ENCODE results near the gene COX4I1. TPM values are rescaled to one million over a fixed set of nuclear protein-coding genes. Genes with fewer than 3 reads are reported as not detected.

COX4I1 gene
- polyA plus RNA-seq, 3 donors, result 985 to 1,312 (median 1,132) TPM

DNA sequence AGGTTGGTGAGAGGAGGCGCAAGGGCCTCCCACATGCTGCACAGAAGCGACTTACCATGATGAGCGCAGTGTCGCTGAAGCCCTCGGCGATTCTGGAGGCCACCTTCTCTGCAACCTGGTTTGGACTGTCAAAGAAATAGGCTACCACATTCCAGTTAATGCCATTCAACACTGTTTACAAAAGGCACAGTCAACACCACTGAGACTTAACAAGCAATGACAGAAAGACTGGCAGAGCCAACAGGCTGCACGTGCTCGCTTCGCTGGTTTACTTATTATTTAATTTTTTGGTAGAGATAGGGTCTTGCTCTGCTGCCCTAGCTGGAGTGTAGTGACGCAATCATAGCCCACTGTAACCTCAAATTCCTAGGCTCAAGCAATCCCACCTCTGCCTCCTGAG lies 18.3 kb upstream of the COX4I1 start:
- H3K36me3 ChIP-seq (replicated peaks in 1 of 2; ENCODE audit: control insufficient read depth in 1 of 2, insufficient read depth in 2 of 2, low read length in 2 of 2), result peaks cover 76 to 94% of the 10 kb centered on the region in 2 donors
- H3K27ac ChIP-seq (ENCODE audit: low read depth in 1 of 2, low read length in 2 of 2), result no peak overlapping the region
- H3K79me2 ChIP-seq (ENCODE audit: insufficient read depth, low read length), result no peaks in the 10 kb centered on the region
- Mint-ChIP-seq H3K4me3 (no peak overlapping the region), H3K9me3 (no peaks in the 10 kb centered on the region), H3K27ac (no peak overlapping the region), H3K27me3 (ENCODE audit: low read depth in 3 of 3) (peaks cover 0 to 1% (median 0%) of the 10 kb centered on the region in 3 donors), H3K4me1 (peaks cover 9% of the 10 kb centered on the region), H3K36me3 (peaks cover 74 to 94% of the 10 kb centered on the region in 2 donors)
- no peaks in the 10 kb centered on the region for H3K4me1 ChIP-seq (ENCODE audit: control insufficient read depth in 1 of 2, insufficient read depth in 2 of 2, low read length in 2 of 2)
- no peak overlapping the region for H2AFZ ChIP-seq (ENCODE audit: insufficient read depth, low read depth, low read length, poor library complexity, severe bottlenecking)
- no peak overlapping the region for H3K4me3 ChIP-seq (replicated peaks in 1 of 3; ENCODE audit: low read depth in 2 of 3, low read length in 3 of 3)
- H3K27me3 ChIP-seq (ENCODE audit: control insufficient read depth in 2 of 2, insufficient read depth in 2 of 2, low read length in 2 of 2), result no peaks in the 10 kb centered on the region
- no peak overlapping the region for H3K4me2 ChIP-seq (replicated peaks; ENCODE audit: extremely low read depth, low read length, poor library complexity, severe bottlenecking)
- no peaks in the 10 kb centered on the region for H3K9me3 ChIP-seq (replicated peaks in 1 of 2; ENCODE audit: control insufficient read depth in 1 of 2, insufficient read depth in 1 of 2, low read length in 2 of 2)
- intact Hi-C loops (cut with micrococcal nuclease), result no loop called here
- TF ChIP-seq, protein P1, sequence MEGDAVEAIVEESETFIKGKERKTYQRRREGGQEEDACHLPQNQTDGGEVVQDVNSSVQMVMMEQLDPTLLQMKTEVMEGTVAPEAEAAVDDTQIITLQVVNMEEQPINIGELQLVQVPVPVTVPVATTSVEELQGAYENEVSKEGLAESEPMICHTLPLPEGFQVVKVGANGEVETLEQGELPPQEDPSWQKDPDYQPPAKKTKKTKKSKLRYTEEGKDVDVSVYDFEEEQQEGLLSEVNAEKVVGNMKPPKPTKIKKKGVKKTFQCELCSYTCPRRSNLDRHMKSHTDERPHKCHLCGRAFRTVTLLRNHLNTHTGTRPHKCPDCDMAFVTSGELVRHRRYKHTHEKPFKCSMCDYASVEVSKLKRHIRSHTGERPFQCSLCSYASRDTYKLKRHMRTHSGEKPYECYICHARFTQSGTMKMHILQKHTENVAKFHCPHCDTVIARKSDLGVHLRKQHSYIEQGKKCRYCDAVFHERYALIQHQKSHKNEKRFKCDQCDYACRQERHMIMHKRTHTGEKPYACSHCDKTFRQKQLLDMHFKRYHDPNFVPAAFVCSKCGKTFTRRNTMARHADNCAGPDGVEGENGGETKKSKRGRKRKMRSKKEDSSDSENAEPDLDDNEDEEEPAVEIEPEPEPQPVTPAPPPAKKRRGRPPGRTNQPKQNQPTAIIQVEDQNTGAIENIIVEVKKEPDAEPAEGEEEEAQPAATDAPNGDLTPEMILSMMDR (IDR thresholded peaks at IDR 0.05), result no peak
- H4K20me1 ChIP-seq (ENCODE audit: insufficient read depth, low read length), result peaks cover 37% of the 10 kb centered on the region
- no peak overlapping the region for H3K9ac ChIP-seq (ENCODE audit: insufficient read depth, low read length, poor library complexity, severe bottlenecking)
- WGBS (ENCODE audit: insufficient coverage), result 98% methylated on average over 6 of the region's 10 CpGs
- no peak for DNase-seq

DNA sequence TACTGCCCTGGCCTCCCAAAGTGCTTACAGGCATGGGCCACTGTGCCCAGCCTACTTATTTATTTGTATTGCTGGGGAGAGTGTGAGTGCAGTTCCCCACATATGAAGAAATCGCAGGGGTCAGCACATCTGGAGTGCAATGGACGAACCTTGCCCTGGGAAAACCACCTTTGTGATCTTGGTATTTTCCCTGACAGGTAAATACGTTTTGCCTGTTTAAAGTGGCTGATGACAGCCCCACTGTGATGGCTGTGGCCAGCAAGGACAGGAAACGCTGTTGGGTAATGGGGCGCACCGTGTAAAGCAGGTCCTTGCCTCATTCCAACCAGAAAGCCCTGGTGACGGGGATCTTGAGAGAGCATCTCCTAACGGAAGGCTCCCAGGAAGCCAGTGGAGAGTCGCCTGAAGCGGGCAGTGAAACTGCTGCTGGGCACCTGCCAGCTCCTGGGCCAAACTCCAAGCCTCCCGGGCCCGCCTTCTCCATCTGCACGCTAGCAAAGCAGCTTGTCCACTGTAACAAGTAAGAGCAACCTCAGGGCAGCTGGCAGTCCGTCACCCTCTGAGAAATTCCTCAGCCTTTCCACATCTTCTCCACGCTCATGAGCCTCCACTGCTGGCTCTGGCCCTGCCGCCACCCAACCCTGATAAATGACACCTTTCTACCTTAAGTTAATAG lies 17.7 kb upstream of the COX4I1 start:
- H3K27ac Mint-ChIP-seq, result peak overlapping the region in 2 of 7 donors; percentile 33 to 57

More for the DNA sequence above, 17.7 kb upstream of the COX4I1 start:
- Histone ChIP-seq H3K36me3 (replicated peaks in 1 of 2; ENCODE audit: control insufficient read depth in 1 of 2, insufficient read depth in 2 of 2, low read length in 2 of 2) (peaks cover 82 to 94% of the 10 kb centered on the region in 2 donors), H3K4me3 (replicated peaks in 1 of 3; ENCODE audit: low read depth in 2 of 3, low read length in 3 of 3) (no peak overlapping the region), H3K79me2 (ENCODE audit: insufficient read depth, low read length) (peaks cover 5% of the 10 kb centered on the region), H3K4me1 (ENCODE audit: control insufficient read depth in 1 of 2, insufficient read depth in 2 of 2, low read length in 2 of 2) (no peaks in the 10 kb centered on the region), H3K27me3 (ENCODE audit: control insufficient read depth in 2 of 2, insufficient read depth in 2 of 2, low read length in 2 of 2) (no peaks in the 10 kb centered on the region), H3K9me3 (replicated peaks in 1 of 2; ENCODE audit: control insufficient read depth in 1 of 2, insufficient read depth in 1 of 2, low read length in 2 of 2) (no peaks in the 10 kb centered on the region), H3K27ac (ENCODE audit: low read depth in 1 of 2, low read length in 2 of 2) (no peak overlapping the region), H4K20me1 (ENCODE audit: insufficient read depth, low read length) (peaks cover 44% of the 10 kb centered on the region), H3K9ac (ENCODE audit: insufficient read depth, low read length, poor library complexity, severe bottlenecking) (no peak overlapping the region), H2AFZ (ENCODE audit: insufficient read depth, low read depth, low read length, poor library complexity, severe bottlenecking) (no peak overlapping the region), H3K4me2 (replicated peaks; ENCODE audit: extremely low read depth, low read length, poor library complexity, severe bottlenecking) (no peak overlapping the region)
- no peaks in the 10 kb centered on the region for H3K9me3 Mint-ChIP-seq
- intact Hi-C loops (cut with micrococcal nuclease), result no loop called here
- TF ChIP-seq, protein P1 (IDR thresholded peaks at IDR 0.05), result no peak
- peaks cover 0 to 1% (median 0%) of the 10 kb centered on the region in 3 donors for H3K27me3 Mint-ChIP-seq (ENCODE audit: low read depth in 3 of 3)
- no peak for DNase-seq
- H3K4me3 Mint-ChIP-seq, result no peak overlapping the region
- WGBS (ENCODE audit: insufficient coverage), result 81% methylated on average over 14 of the region's 16 CpGs
- H3K36me3 Mint-ChIP-seq, result peaks cover 72 to 94% of the 10 kb centered on the region in 2 donors
- H3K4me1 Mint-ChIP-seq, result peaks cover 9% of the 10 kb centered on the region

All from CD14-positive monocyte (primary cell).